ENCODE results near the gene SENP2.
"Not testable (repeated sequence)": the region's sequence is repeated elsewhere in the genome, so short reads cannot be mapped to it uniquely, and the experiment has no call there.

GRCh38 chr3:185645191-185645590 lies 59.1 kb downstream of the SENP2 start:
- TF ChIP-seq, protein P1, sequence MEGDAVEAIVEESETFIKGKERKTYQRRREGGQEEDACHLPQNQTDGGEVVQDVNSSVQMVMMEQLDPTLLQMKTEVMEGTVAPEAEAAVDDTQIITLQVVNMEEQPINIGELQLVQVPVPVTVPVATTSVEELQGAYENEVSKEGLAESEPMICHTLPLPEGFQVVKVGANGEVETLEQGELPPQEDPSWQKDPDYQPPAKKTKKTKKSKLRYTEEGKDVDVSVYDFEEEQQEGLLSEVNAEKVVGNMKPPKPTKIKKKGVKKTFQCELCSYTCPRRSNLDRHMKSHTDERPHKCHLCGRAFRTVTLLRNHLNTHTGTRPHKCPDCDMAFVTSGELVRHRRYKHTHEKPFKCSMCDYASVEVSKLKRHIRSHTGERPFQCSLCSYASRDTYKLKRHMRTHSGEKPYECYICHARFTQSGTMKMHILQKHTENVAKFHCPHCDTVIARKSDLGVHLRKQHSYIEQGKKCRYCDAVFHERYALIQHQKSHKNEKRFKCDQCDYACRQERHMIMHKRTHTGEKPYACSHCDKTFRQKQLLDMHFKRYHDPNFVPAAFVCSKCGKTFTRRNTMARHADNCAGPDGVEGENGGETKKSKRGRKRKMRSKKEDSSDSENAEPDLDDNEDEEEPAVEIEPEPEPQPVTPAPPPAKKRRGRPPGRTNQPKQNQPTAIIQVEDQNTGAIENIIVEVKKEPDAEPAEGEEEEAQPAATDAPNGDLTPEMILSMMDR (IDR thresholded peaks at IDR 0.05), result not testable (repeated sequence)
- TF ChIP-seq POLR2AphosphoS5, POLR2A (IDR thresholded peaks at IDR 0.05): not testable (repeated sequence)

Measured in breast epithelium (tissue), 3 donors.